Loucy (cell line): Measurements from ENCODE around the gene IP6K3.

Source experiments
- CTCF ChIP-seq: fragments of 200-600 bp; sonication (generic); conservative IDR thresholded peaks from 2 replicates; pipeline ENCODE4 v1.5.1; 2014; ENCODE audit warnings: mild to moderate bottlenecking, antibody characterized with exemption, low read length
- EZH2phosphoT487 ChIP-seq: fragments of 200-600 bp; IDR thresholded peaks from 2 replicates; pipeline ENCODE4 v1.6.1; 2018; ENCODE audit warnings: antibody characterized with exemption, mild to moderate bottlenecking, moderate library complexity, borderline replicate concordance

GRCh38 chr6:33738153-33738552 lies 8.6 kb downstream of the IP6K3 start:
- TF ChIP-seq CTCF (no peak), EZH2phosphoT487 (no peak)
